GM18505 (cell line): ENCODE results near the gene TEAD1.

ENCODE experiments used
- ATAC-seq: cut with Tn5 transposase; IDR thresholded peaks from one replicate; pipeline ENCODE4 v1.9.1; 2021; ENCODE audit not compliant: unreplicated experiment
- POLR2A ChIP-seq: IDR thresholded peaks from 4 replicates; pipeline ENCODE4 v1.6.1; 2011; ENCODE audit warnings: borderline replicate concordance; ENCODE audit not compliant: insufficient read depth, insufficient read length; ENCODE audit errors: extremely low read depth

Gene TEAD1

DNA sequence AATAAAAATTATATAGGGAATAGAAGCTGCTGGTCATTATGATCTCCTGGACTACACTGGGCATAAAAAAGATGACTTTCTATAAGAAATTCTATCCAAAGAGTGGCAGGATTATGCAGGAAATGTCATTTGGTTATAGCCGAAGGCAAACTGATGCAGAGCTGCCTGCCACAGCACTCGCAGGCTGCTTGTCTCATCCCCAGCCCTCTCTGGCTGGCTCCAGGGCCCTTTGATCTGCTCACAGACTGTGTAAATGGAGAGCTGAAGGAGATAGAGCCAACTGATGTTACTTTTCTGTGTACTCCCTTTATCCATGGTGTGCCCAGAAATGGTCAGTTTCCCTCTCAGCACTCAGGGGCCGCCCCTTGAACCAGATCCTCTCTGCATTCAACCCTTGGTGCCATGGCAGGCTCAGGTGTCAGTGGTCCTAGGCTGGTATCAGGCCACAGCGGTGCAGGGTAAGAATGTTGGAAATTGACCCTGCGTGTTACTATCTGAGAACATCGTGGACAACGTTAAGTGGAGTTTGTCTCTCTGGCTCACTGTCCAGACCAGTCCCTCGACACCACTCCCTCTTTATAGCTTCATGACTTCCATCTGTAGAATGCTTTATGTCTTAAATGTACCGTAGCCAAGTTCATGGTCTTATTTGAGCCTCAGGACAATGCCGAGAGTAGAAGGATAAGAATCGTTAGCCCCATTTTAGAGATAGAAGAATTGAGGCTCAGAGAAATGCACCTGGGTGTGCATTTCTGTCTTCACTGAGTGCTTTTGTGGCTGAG is 27.8 kb downstream of the TEAD1 start:
- TF ChIP-seq POLR2A, result no peak
- ATAC-seq, result no peak

DNA sequence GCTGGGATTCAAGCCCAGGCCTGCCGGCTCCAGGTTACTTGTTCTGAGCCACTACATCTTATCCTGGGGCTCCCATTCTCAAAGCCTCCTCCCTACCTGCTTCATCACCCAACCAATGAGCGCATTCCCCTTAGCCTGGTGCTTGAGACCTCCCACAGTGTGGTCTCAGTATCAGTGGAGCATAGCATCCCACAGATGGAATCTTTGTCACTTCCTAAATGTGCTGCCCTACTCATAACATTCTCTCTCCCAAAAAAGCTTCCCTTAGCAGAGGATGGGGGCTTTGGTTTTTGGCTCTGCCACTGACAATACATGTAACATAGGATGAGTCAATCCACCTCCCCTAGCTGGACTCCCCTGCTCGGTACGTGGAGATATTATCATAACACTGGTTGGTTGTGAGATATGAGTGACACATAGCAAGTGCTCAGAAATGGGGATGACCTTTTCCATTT is 28.8 kb downstream of the TEAD1 start:
- no peak for ATAC-seq
- TF ChIP-seq POLR2A, result no peak

DNA sequence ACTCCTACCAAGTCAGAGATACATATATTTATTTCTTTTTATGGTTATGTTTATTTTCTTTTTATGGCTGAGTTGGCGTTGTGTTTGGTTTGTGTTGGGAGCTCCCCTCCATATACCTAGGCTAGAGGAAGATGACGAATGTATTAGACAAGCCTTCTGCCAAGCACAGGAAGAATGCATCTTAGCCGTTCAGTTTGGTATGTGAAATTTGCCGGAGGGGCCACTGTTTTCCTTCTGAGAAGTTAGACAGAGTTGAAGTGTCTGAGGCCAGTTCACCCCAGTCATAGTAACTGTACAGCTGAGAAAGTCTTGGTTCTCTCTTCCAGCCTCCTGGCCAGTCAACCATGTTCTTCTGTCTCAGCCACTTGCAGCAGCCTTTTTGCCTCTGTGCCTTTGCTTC is 29.8 kb downstream of the TEAD1 start:
- TF ChIP-seq POLR2A, result no peak
- no peak for ATAC-seq

DNA sequence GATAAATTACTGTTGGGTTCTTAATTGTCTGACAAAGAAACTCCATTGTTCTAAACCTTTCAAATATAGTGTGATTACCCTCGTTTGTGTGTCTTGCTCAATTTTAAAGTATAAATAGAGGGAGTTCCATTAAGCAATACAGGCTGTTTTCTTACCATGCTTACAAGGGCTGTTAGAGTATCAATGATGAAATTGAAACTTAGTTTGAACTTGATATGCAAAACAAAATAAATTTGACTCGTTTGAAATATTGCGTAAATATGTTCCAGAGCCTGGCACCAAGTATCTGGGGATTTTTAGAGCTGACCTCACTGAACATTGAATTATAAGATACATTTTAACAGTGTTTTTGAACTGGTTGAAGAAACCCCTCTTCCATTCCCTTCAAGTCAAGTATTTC is 31.7 kb downstream of the TEAD1 start:
- TF ChIP-seq POLR2A, result no peak
- ATAC-seq, result no peak

DNA sequence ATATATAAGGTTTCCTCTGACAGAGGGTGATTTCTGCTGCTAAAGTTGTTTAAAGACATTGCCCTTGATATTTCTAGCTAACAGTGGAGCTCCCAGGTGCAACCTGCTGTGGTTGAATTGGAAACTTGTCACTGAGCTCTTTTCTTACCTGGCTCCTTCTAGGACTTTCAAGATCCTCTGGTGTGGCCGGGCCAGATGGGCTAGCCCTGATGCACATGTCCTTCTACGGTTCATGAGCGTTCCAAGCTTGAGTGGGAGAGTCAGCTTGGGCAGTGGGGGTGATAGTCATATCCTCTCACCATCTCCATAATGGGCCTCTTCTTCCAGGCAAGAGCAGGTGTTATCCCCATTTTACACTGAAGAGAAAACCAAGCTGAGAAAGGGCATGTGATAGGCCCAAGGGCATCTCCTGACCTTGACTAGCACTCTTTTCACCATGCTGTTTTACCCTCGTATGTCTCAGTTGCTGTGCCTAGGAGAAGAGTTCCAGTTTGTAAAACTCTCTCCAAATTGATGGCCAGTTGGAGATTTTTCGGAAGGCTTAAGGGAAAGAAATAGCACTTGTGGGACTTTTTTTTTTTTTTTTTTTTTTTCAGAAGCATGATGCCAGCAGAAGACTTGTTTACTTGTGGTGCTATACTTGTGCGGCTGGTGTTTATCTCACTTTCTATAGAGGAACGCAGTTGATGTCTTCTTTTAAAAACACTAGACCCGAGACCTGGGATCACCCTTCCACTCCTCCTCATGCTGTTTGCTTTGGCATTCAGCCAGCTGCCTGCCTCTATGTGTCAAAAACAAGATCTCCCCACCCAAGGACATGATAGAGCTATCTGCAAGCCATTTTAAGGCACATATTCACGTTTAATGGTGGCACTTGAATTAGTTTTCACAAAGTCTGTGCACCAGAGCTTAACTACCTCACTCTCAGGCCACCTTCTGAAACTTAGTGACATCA is 32.6 kb downstream of the TEAD1 start:
- ATAC-seq, result no peak
- no peak for TF ChIP-seq POLR2A

DNA sequence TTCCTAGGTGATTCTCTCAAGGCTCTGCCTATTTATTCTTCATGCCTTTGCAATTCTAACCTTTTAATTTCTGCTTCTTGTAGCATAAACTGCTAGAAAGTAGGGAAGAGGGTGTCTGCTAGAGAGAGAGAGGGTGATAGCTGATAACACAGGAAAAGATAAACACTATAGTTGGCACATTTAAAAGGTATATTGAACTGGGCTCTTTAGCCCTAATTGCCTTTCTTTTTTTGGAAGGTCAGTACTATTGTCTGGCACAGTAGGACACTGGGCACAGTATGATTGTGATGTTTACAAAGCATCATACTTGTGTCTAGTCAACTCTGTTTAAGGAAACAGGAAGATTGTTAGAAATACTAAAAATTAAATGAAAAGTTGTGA is 33.3 kb downstream of the TEAD1 start:
- ATAC-seq, result no peak
- no peak for TF ChIP-seq POLR2A

DNA sequence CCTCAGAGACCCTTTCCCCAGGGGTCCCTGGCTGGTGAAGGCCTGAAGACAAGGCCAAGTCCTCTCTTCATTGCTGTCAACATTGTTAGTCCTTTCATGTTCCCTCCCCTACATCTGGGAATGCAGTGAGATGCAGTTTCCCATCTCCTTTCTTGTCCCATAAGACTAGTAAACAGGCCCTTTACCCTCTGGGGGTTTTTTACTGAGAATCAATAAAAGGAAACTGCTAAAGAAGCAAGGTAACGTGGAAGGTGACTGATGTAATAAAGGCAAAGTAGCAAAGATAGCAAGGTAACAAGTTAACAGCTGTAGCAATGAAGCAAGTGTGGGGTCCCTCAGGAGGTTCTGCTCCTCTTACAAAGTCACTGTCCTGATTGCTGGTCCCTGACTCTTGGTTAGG is 37.3 kb downstream of the TEAD1 start:
- ATAC-seq, result no peak
- no peak for TF ChIP-seq POLR2A

DNA sequence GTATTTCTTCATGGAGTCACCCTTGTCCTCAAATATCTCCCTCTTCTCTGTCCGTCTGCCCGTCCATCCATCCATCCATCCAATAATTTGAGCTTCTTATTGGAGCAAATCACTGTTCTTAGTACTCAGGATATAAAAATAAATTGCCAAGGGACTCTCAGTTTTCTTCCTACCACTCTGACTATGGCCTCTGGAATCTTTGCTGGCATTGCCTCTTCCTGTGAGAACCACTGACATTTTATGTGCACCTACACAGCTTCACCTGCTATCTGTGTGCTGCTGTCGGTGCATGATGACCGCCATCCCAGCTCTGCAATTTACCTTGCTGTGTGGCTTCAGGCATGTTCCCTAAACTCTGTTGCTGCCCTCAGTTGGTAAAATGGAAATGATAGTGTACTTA is 37.9 kb downstream of the TEAD1 start:
- no peak for ATAC-seq

DNA sequence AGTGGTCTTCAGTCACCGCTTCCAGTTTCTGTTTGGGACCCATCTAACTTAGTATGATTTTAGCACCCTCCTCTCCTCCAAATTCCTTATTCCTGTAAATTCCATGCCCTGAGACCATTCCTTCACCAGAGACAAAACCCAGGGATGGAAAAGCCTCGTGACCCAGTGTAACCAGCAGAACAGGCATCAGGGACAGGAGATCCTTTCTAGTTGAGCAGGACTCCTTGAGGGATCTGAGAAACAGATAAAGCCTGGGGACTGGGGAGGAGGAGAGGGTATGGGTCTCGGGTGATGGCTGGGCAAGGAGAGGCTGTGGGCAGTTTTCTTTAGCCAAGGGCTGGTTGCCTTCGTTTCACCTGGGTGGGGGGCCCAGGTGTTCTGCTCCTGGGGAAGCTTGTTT is 40.9 kb downstream of the TEAD1 start:
- ATAC-seq, result no peak
- TF ChIP-seq POLR2A, result no peak

More for the DNA sequence above, 37.9 kb downstream of the TEAD1 start:
- no peak for TF ChIP-seq POLR2A

DNA sequence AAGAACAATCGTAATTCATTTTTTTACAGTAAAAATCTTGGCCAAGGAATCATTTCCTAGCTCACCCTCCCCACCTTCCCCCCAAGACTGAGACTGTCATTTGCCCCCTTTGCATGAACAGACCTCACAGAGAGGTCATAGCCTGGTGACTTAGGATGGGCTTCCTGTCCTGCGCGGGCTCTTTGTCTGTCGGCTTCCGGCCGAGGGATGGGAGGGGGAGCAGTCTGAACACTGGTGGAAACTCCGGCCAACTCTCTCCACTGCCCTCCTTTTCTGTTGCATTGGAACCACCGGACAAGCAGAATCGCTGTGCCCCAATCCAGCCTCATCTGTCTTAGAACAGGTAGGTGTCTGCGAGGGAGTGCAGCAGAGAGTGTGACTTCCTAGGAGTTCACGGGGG is 41.7 kb downstream of the TEAD1 start:
- ATAC-seq, result no peak
- no peak for TF ChIP-seq POLR2A

DNA sequence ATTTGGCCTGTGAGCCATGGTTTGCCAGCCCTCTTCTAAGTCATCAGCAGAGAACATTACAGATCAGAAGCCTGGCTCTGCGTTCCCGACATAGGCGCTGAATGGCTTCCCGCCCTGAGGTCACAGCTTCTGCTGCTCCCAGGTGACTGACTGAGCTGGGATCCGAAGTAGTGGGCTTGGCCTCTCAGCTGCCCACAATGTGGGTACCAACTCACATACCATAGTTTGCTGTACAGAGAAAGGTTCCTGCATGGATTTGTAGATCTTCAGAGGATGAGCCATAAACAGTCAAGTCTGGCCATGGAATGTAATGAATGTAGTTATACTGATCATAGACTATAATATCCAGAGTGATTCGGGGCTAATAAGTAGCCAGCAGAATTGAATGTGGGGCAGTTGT is 42.6 kb downstream of the TEAD1 start:
- ATAC-seq, result no peak
- TF ChIP-seq POLR2A, result no peak

DNA sequence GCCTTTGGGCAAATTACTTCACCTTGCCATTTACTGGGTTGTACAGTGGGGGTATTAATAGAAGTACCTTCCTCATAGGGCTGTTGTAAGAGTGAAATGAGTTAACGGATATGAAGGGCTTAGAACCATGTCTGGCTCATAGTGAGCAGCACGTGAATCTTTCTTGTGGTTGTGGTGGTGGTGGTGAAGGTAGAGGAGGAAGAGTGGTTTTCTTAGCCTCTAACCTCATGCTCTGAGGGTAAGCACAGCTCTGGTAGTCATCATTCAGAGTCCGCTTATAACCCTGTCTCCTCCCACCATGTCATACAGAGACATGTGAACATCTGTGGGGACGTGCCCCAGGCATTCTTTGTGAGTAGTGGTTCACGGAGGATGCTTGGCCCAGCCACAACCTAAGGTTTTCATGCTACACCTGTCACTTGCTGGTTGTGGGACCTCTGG is 43.6 kb downstream of the TEAD1 start:
- no peak for TF ChIP-seq POLR2A
- peak; percentile 85 for ATAC-seq

DNA sequence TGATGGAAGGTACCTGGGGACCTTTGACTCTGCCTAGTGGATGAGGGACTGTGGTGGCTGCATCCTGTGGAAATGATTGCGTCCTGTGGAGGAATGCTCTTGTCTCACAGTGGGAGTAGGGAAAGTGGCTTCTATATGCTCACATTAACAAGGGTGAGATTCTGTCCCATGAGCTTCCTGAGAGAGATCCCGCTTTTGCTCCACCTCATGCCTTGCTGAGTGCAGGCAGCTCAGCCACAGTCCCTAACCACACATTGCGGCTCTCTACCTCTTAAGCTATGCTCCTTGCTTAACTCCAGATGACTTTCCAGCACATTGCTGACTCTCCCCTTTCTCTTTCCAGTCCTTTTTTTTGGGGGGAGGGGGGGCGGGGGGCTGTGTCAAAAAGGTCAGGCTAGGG is 45.0 kb downstream of the TEAD1 start:
- no peak for ATAC-seq
- TF ChIP-seq POLR2A, result no peak
